CD4-positive, alpha-beta T cell treated with Interleukin-17A for 4 hours (primary cell): Measurements from ENCODE around the gene AHRR.
A peak's percentile ranks its signal among the peaks of the same experiment; 100 is the strongest.

Experiments
- DNase-seq: peaks from one replicate; pipeline ENCODE4 v3.0.0-alpha.2; 2020; ENCODE audit warnings: mixed read lengths

The AHRR gene

DNA sequence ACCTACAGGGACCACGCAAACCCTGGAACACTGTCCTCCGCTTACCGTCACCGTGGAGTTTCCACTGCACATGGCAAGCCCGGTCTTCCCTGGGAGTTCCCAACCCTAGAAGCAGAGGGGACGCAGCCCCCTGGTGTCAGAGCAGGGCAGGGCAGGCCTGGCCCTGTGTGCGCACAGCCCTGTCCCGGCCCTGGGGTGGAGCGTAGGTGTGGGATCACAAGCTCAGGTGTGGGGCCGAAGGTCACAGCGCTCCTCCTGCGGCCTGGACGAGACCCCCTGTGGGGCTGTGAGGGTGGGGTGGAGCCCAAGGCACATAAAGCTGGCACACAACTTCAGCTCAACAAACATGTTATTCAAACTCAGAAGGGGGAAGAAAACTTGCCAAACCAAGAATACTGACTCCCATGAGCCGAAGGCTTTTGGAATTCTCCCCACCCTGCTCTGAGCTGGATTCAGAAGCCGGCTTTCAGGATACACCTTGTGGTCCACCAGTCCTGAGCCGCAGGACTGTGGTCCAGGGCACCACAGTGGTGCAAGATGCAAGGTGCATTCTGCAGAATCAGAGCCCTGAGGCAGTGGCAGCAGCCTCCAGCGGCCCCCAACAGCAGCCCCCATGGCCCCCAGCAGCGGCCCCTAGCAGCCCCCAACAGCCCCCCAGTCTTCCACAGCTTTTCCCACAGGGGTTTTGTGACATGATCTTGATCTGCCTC, 109.6 kb downstream of the AHRR start:
- peak; percentile 57 for DNase-seq

DNA sequence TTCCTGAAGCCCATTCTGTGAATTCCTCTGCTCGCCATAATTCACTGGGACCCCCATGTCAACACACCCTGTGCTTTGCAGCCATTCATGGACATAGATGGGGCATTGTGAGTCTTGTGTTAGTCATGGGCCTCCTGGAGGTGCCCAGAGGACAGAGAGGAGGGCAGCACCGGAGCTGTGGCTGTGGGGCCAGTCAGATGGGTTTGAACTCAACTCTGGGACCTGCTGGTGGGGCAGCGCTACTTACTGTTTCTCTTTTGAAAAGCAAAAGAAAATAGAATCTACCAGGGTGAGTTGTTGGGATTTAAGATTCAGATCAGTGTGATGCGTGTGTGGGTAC, 110.2 kb downstream of the AHRR start:
- DNase-seq, result no peak

DNA sequence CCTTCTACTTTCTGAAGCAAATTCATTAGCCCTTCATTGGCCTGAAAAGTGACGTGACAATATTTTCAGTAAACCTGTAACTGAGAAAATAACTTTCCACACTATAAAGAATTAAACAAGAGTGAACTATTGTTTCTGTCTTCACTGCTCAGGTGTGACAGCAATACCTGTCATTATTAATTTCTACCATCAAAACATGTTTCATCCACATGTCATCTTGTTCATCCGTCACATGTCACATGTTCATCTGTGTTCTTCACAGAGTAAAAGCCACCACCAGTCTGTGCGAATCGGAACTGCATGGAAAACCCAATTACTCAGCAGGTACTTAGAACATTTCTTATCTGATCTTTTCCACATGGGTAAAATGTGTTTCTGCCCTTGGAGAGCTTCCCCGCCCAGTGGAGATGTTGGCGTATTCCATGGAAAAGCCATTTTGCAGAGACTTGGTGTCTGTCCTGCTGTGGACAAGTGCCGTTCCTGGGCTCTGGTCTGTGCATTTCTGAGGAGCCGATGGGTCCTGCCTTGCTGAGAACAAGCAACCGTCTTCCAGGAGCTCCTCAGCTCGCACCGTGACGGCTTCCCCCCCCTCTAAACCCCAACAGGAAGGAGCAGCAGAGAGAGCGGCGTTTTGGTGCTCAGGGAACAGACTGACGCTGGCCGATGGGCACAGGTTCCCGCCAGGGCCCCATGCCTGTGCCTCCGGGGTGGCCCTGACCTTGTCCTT, 110.8 kb downstream of the AHRR start:
- DNase-seq, result no peak

DNA sequence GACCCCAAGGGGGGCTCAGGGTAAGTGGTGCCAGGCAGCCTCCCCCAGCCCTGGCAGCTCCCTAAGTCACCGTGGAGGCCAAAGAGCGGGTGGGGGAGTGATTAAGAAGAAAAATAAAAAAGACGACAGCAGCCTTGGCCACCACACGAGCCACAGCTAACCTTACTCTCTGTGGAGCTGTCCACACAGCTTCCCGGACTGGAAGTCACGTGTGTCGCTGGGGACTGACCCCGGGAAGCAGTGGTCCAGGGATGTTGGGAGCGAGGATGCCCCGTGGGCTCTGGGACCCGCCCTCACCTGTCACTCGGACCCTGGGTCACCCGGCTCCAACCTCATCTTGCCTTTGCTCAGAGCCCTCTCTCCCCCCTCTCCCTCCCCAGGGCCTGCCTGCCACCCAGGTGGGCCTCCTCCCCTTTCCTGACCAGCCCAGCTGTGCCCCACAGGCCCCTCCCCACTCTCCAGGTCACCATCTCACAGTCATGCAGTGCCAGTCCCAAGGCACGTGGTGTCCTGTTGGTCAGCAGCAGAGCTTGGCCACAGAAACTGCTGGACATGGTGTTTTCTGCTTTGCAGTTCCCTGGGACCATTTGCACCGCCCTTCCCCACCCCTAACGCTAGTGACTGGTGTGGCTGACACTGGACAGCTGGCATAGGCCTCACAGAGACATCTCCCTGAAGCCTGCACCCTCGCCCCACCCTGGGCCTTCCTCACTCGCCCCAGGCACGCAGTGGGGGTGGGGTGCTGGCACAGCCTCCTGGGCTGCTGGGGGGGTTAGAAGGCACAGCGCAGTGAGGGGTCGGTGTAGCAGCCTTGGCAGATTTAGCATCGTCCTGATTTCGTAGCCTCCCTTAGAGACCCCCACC, 111.6 kb downstream of the AHRR start:
- DNase-seq, result no peak

DNA sequence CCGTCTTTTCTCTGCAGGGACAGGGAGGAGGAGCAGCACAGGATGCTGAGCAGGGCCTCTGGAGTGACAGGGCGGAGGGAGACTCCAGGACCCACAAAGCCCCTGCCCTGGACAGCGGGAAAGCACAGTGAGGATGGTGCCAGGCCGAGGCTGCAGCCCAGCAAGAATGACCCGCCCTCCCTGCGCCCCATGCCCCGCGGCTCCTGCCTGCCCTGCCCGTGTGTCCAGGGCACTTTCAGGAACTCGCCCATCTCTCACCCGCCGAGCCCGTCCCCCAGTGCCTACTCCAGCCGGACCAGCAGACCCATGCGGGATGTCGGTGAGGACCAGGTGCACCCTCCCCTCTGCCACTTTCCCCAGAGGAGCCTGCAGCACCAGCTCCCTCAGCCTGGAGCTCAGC, 112.3 kb downstream of the AHRR start:
- DNase-seq, result no peak

DNA sequence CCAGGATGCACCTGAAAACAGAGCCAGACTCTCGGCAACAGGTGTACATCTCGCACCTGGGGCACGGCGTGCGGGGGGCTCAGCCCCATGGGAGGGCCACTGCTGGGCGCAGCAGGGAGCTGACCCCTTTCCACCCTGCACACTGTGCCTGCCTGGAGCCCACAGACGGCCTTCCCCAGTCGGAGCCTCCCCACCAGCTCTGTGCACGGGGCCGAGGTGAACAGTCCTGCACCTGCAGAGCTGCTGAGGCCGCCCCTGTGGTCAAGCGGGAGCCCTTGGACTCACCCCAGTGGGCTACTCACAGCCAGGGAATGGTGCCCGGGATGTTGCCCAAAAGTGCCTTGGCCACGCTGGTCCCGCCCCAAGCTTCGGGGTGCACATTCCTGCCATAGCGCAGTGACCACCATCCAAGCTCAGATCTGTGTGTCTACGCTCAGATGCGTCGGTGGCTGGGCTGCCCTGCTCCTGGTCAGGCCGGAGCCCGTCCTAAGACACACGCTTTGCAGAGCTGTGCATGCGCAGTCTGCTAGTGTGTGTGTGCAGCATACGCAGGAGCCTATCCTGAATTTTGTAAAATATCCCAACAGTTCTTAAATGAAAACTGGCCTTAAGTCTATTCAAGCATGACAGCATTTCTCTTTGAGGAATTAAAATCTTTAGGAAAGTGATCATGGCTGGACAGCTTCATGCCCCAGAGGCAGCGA, 113.1 kb downstream of the AHRR start:
- no peak for DNase-seq

DNA sequence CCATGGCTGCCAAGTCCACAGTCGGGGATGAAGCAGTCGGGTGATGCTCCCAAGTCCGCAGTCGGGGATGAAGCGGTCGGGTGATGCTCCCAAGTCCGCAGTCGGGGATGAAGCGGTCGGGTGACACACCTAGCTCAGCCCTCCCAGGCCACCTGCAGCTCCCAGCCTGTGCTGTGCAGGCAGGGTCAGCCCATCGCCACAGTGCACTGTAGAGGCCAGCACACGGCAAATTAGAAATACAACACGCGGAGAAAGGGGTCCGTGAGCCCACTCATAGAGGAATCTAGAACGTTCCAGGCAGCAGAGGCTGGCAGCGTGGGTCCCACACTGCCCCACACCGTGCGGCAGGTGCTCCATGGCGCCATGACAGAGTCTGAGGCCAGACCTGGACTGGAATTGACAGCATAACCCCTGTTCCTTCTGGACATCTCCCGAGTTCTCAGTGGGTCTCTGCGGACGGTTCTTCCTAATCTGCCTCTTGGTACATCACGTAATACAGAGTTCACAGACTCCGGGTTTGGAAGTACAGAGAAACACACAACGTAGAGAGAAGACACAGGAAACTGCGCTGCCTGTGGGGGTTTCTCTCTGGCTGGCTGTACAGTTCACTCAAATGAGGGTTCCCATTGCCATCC, 113.8 kb downstream of the AHRR start:
- no peak for DNase-seq

DNA sequence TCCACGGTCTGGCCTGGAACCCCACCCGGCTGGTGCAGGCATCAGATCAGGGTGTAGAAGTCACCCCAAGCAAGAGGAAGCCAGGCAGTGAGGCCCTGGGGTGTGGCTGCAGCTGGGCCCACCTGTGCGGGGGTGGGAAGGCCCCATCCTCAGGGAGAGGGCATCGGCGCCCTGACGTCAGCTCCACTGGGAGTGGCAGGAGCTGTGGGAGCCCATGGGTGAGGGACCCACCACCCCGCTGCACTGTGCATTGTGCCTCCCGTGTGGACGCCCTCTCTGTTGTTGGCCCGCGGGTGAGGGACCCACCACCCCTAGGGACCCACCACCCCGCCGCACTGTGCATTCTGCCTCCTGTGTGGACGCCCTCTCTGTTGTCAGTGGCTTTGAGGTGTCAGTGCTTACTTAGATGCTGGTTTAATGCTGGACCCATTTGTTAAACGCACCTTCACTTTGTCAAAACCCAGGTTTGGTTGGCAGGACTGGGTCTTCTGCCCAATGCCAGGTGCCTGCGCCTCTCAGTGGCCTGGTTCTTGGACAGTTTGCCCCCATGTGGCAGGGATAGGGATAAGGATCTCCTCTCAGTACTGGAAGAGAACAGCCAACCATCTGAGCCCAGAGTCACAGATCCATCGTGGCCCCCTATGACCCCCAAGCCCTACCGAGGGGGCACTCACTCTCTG, 114.6 kb downstream of the AHRR start:
- DNase-seq, result no peak

DNA sequence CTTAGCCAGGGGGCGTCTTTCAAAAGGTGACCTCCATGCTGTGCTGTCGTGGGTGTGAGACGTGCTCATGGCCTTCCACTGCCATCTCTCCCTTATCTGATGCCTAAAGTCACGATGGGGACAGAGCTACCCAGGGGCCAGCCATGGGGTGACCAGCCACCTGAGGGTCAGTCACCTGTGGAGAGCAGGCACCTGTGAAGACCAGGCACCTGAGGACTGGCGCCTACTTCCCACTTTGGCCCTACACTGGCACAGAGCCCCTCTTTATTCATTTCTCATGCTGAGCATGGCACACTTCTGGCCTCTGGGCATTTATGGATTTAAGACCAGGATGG, 115.1 kb downstream of the AHRR start:
- no peak for DNase-seq

DNA sequence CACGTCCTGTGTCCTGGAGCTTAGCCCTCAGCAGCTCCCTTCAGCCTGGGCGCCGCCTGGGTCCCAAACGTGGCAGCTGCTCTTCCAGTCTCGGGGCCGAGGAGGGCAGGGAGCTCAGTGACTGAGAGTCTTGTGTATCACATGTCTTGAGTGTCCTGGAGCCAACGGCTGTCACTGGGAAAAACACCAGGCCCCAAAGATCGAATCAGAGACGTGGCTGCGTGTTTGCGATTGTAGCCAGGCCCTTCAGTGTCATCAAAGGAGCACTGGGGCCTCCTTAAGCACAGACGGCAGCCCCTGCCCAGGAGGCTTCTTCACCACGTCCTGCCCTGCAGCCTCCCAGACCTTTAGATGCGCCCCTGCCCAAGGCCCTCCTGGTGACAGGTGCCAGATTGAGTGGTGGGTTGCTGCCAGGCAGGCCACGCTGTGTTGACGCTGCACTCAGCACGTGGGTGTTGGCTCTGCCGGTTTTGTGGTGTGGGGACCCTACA, 115.8 kb downstream of the AHRR start:
- no peak for DNase-seq

DNA sequence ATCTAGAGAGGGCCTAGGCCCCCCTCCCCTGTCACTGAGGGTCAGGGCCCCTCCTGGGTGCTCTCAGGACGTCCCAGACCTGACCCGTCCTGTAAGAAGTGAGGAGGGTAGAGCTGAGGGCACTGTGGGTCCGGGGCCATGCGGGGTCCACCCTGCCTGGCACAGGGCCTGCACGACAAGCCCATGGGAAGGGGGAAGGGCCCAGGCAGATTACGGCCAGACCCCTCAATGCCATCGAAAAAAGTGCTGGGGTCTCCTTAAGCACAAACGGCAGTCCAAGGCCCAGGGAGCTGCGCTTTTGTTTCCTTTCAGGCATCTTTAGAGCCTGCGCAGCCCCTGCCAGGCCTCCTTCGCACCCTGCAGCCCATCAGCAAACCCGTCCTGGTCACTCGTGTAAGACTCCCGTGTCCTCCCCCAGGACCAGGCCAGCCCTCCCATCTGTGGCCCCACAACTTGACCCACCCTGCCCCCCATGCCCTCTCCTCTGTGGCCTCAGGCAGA, 117.0 kb downstream of the AHRR start:
- no peak for DNase-seq

DNA sequence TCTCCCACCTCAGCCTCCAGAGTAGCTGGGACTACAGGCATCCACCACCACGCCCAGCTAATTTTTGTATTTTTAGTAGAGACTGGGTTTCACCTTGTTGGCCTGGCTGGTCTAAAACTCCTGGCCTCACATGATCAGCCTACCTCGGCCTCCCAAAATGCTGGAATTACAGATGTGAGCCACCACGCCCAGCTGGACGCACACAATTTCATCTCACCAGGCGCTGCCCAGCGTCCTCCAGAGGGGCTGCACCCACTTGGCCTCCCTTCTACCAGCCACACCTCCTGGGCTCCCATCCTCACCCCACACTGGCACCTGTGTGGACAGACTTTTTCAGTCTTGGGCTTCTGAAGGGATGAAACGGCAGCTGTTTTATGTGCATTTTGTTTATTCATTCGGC, 117.7 kb downstream of the AHRR start:
- no peak for DNase-seq

DNA sequence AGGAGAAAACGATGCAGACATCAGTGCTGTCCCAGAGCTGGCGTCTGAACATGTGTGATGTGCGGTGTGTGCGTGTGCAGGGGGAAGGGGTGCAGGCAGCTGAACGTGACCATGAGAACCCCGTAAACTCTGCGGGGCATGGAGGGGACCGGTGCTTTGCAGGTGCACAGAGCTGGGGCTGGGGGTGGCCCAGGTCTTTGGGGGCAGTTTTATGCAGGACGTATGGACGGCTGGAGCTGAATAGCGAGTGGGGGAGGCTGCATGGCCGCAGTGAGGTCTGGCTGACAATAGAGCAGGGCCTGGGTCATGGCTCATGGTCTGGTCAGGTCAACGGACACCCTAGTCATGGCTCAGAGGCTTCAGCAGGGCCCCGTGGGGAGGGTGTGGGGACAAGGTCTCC, 118.1 kb downstream of the AHRR start:
- DNase-seq, result no peak

DNA sequence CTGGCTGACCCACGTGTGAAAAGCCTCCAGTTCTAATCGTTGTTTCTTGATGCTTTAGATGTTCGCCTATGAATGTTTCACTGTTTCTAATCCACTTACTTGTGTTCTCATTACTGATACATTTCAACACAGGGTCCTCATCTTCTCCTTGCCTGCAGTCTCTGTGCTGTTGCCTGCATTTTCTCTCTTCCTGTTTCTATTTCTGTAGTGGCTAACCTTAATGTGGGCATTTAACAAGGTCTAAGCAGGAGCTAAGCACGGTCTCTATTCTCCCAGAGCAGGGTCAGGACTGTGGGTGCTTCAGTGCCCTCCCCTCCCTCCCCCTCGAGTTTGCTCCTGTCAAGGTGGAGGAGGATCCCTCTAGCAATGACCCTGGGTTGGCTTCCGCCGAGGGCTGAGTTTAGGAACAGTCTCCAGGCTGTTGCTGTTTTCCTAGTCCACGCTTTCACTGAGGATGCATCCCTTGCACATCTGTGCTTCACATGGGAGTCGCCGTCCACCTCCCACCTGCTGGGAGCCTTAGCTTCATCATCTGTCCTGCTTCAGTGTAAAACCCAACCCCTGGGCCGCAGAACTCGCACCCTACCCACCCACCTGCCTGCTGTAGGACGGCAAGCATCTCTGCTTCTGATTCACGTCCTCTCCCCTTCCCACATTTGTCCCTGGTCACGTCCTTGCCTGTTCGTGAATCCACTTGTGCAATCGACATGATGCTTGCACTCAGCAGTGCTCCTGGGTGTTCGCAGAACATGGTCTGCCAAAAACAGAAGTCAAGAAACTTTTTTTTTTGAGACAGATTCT, 119.1 kb downstream of the AHRR start:
- DNase-seq, result no peak

DNA sequence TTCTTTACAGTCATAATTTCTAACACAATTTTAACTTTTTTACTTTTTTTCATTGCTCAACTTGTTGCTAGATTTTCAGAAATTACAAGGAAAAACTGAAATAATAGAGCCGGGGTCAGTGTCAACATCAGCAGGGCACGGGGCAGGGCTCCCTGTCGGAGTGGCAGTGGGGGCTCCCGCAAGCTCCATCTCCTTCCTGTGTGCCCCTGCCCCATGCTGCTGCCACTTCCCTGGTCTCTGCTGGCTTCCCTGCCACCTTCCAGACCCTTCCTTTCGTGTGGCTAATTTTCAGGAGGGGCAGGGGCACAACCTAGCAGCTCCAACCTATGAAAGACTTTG, 120.5 kb downstream of the AHRR start:
- no peak for DNase-seq

DNA sequence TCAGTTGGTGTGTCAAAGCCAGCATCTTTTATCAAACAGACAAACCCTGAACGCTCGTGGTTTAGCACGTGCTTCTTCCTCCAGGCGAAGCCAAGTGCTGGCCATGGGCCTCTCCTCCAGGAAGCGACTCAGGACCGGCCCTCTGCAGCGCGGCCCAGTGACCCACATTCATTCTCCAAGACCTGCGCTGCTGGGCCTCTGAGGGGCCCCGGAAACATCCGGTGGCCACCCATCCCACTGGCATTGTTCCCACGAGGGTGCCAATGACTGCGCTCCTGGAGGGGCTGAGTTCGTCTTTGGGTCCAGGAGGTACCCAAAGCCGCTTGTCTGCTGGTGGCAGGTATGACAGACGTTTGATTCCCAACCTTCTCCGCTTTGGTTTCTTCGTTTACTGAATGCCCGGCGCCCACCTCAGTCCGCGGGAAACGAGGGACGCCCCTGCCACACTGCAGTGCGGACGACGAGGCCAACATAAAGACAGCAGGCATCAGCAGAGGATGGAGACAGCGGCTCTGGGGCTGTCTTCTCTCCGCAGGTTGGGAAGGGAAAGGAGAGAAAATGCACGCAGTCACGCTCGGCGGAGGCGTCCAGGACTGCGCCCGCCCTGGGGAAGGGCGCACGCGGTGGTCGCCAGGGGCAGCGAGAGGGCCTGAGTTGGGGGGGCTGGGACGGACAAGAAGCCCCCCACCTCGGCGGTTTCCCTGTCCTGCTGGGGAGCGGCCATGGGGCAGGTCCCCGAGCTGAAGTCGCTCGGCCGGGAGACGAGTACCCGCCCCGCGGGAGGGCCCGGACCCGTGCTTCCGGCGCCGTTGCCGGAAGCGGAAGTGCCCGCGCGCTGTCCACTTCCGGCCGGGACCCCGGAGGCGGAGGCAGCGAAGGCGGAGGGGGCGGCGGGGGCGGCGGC, 121.1 kb downstream of the AHRR start, which contains the start of gene EXOC3:
Gene EXOC3 (plus strand): TSS at position 842 of the 904 bp plus-strand sequence. CDS start 3,030 bp downstream, outside the sequence.
- DNase-seq, result peak; percentile 80

DNA sequence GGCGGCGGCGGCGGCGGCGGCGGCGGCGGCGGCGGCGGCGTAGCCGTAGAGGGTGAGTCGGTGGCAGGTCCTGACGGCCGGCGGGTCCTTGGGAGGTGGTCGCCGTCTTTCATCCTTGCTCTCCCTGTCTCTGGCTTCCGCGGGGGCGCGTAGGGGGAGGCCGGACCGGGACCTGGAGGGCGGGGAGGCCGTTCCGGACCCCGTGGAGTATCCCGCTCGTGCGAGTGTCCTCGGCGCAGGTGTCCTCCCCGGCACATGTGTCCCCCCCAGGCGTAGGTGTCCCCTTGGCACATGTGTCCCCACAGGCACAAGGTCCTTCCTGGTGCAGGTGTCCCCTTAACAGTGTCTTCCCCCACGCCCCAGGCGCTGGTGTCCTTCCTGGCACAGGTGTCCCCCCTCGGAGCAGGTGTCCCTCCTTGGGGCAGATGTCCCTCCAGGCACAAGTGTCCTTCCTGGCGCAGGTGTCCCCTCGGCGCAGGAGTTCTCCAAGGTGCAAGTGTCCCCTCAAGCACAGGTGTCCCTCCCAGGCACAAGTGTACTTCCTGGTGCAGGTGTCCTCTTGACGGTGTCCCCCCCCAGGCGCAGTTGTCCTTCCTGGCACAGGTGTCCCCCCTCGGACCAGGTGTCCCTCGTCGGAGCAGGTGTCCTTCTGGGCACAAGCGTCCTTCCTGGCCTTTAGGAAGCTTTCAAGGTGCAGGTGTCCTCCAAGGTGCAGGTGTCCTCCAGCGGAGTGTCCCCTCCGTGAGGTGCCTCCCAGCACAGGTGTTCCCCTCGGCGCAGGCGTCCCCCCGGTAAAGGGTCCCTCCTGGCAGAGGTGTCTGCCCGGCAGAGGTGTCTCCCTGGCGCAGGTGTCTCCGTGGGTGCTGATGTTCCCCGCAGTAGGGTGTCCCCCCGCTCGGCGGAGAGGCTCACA, 122.0 kb downstream of the AHRR start:
- no peak for DNase-seq

DNA sequence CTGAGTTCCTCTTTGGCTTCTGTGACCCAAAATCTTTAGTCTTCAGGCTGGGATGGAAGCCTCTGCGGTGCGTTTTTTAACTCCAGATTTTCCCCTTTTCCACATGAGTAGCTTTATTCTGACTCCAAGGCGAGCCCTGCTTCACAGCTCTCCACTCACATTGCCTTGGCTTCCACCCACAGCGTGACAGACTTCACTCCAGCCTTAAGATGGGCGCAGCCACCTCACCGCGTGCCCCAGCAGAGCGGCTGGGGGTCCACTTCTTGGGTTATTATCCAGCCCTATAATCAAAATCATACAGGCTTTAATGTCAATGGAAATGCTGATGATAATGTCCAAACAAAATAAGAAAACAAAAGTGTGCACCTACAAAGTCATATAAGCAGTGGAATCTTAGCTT, 122.7 kb downstream of the AHRR start:
- DNase-seq, result no peak

DNA sequence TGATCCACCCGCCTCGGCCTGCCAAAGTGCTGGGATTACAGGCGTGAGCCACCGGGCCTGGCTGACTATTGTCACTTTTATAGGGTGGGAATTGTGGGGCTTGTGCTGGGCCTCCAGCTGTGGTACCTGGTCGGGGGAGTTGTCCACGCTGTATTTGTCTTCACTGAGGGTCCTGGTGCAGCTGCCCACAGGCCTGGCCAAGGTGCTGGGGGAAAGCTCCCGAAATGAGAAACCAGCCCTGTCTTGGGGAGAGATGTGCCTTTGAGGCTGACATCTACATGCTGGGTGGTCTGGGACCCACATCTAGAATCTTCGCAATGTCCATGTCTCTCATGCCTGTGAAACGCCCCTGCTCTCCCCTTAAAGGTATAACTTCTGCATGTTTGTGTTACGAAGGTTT, 124.1 kb downstream of the AHRR start:
- DNase-seq, result no peak
